GM12878 (cell line): ENCODE results near the gene ZKSCAN1. TPM values are rescaled to one million over a fixed set of nuclear protein-coding genes. Genes with fewer than 3 reads are reported as not detected.

Experiments used
- ASH2L ChIP-seq: fragments of 300-600, 200-600 bp; sonication (generic); IDR thresholded peaks from 2 replicates; pipeline ENCODE4 v1.6.1; 2017; ENCODE audit warnings: low read depth, mild to moderate bottlenecking, borderline replicate concordance
- BHLHE40 ChIP-seq, 2 experiments: fragments of 450-650 bp in 1 of 2; IDR thresholded peaks; 2 replicates each; pipeline ENCODE4 v1.6.1; 2011 to 2017; ENCODE audit warnings: low read depth in 2 of 2, borderline replicate concordance in 1 of 2, improper control_type of control experiment in 1 of 2, low read length in 1 of 2, mild to moderate bottlenecking in 1 of 2
- CHD1 ChIP-seq: IDR thresholded peaks from 2 replicates; pipeline ENCODE4 v1.6.1; 2012; ENCODE audit warnings: low read depth, low read length, improper control_type of control experiment
- CREM ChIP-seq: IDR thresholded peaks from 2 replicates; pipeline ENCODE4 v1.6.1; 2014; ENCODE audit warnings: antibody characterized with exemption, low read depth
- E2F4 ChIP-seq: IDR thresholded peaks from 2 replicates; pipeline ENCODE4 v1.6.1; 2012; ENCODE audit warnings: low read depth, low read length, improper control_type of control experiment
- E2F8 ChIP-seq: fragments of 450-650 bp; IDR thresholded peaks from 2 replicates; pipeline ENCODE4 v1.6.1; 2018; ENCODE audit warnings: mild to moderate bottlenecking, low read depth, moderate library complexity; ENCODE audit not compliant: partially characterized antibody
- EGR1 ChIP-seq, 2 experiments: IDR thresholded peaks; 1 replicate in 1 of 2; 2 replicates in 1 of 2; pipeline ENCODE4 v1.6.1; 2011 to 2012; ENCODE audit warnings: low read depth in 2 of 2, low read length in 2 of 2, borderline replicate concordance in 1 of 2, mild to moderate bottlenecking in 1 of 2, moderate library complexity in 1 of 2
- FOXK2 ChIP-seq: fragments of 450-650 bp; IDR thresholded peaks from 2 replicates; pipeline ENCODE4 v1.6.1; 2017; ENCODE audit warnings: mild to moderate bottlenecking, moderate library complexity
- IKZF2 ChIP-seq, 2 experiments: fragments of 450-650 bp; IDR thresholded peaks; 2 replicates each; pipeline ENCODE4 v1.6.1; 2017; ENCODE audit warnings: mild to moderate bottlenecking in 2 of 2, moderate library complexity in 2 of 2
- JUND ChIP-seq: IDR thresholded peaks from 2 replicates; pipeline ENCODE4 v1.6.1; 2012; ENCODE audit warnings: low read depth, mild to moderate bottlenecking, low read length, improper control_type of control experiment, moderate library complexity
- KLF5 ChIP-seq: fragments of 450-650 bp; IDR thresholded peaks from 2 replicates; pipeline ENCODE4 v1.6.1; 2014; ENCODE audit warnings: mild to moderate bottlenecking; ENCODE audit not compliant: partially characterized antibody
- LARP7 ChIP-seq: fragments of 450-650 bp; IDR thresholded peaks from 2 replicates; pipeline ENCODE4 v1.6.1; 2017; ENCODE audit warnings: mild to moderate bottlenecking
- NR2C2 ChIP-seq: IDR thresholded peaks from 2 replicates; pipeline ENCODE4 v1.6.1; 2011; ENCODE audit warnings: borderline replicate concordance, low read depth; ENCODE audit not compliant: control insufficient read depth, insufficient read length
- PKNOX1 ChIP-seq: fragments of 450-650 bp; IDR thresholded peaks from 2 replicates; pipeline ENCODE4 v1.6.1; 2016; ENCODE audit warnings: mild to moderate bottlenecking
- POLR2AphosphoS2 ChIP-seq: IDR thresholded peaks from 2 replicates; pipeline ENCODE4 v1.6.1; 2011; ENCODE audit warnings: low read depth, mild to moderate bottlenecking, low read length, improper control_type of control experiment, moderate library complexity
- RAD51 ChIP-seq: fragments of 450-650 bp; IDR thresholded peaks from 2 replicates; pipeline ENCODE4 v1.6.1; 2016; ENCODE audit warnings: moderate library complexity, mild to moderate bottlenecking, inconsistent platforms
- RB1 ChIP-seq: fragments of 450-650 bp; formaldehyde crosslinking; IDR thresholded peaks from 2 replicates; pipeline ENCODE4 v1.6.1; 2017; ENCODE audit warnings: mild to moderate bottlenecking, borderline replicate concordance
- SMAD1 ChIP-seq: fragments of 450-650 bp; IDR thresholded peaks from 2 replicates; pipeline ENCODE4 v1.6.1; 2018; ENCODE audit warnings: mild to moderate bottlenecking, low read depth; ENCODE audit not compliant: partially characterized antibody
- TAF1 ChIP-seq: IDR thresholded peaks from 2 replicates; pipeline ENCODE4 v1.6.1; 2011; ENCODE audit warnings: mild to moderate bottlenecking, low read depth, low read length, borderline replicate concordance
- USF2 ChIP-seq: IDR thresholded peaks from 2 replicates; pipeline ENCODE4 v1.6.1; 2011; ENCODE audit warnings: low read depth, low read length, improper control_type of control experiment, borderline replicate concordance
- ZBED1 ChIP-seq: IDR thresholded peaks from 2 replicates; pipeline ENCODE4 v1.6.1; 2016; ENCODE audit warnings: borderline replicate concordance
- ZNF207 ChIP-seq: fragments of 450-650 bp; IDR thresholded peaks from 2 replicates; pipeline ENCODE4 v1.6.1; 2014; ENCODE audit warnings: antibody characterized with exemption, mild to moderate bottlenecking, borderline replicate concordance
- ZSCAN29 ChIP-seq: fragments of 450-650 bp; IDR thresholded peaks from 2 replicates; pipeline ENCODE4 v1.6.1; 2017; ENCODE audit warnings: mild to moderate bottlenecking, moderate library complexity
- polyA plus RNA-seq, 11 experiments: library from polyadenylated mRNA; depleted of rRNA in 4 of 11; unstranded in 6 of 11; stranded (reverse) in 5 of 11; fragments of >200 nt; fragmentation: Nextera tagmentation in 4 of 11; fragmentation: Illumina TruSeq in 1 of 11; extraction: Ambion mirVana in 4 of 11; extraction: Trizol in 1 of 11; gene quantifications; 1 replicate in 1 of 11; 2 replicates in 10 of 11; pipeline versions ENCODE4 v1.2.1 to v1.2.3, GENCODE V29; 2011 to 2016; ENCODE audit warnings: inconsistent platforms in 2 of 11, missing spikeins in 2 of 11, low read depth in 1 of 11
- total RNA-seq, 4 experiments: library from RNA; depleted of rRNA in 3 of 4; stranded (reverse); fragments of >200 nt in 3 of 4; fragmentation: Illumina TruSeq in 1 of 4; extraction: Trizol in 1 of 4; gene quantifications; 2 replicates each; pipeline versions ENCODE4 v1.2.1 to v1.2.3, GENCODE V29; 2013 to 2021

Gene ZKSCAN1
- total and polyA plus RNA-seq, 10 of the 15 experiments (the other 5 are each of a cell fraction or from before 2014, with no cell fraction given), result 3.2 to 34.4 (median 18.1) TPM

GRCh38 chr7:100049441-100050291, 34.3 kb downstream of the ZKSCAN1 start, which contains the start of gene ZSCAN21 (continued):
- TF ChIP-seq IKZF2 (IDR thresholded peaks at IDR 0.05), result no peak
- TF ChIP-seq TAF1, result peak; percentile 66; the same call in 1 of the 2 replicates
- no peak for TF ChIP-seq ZSCAN29
- TF ChIP-seq SMAD1, result peak; percentile 53
- TF ChIP-seq FOXK2, result no peak
- TF ChIP-seq E2F8, result peak; percentile 65
- TF ChIP-seq ZNF207, result peak; percentile 62; the same call in 1 of the 2 replicates
- peak; percentile 97 for TF ChIP-seq CREM
- TF ChIP-seq LARP7, result peak; percentile 34; the same call in 1 of the 2 replicates
- no peak for TF ChIP-seq CHD1
- no peak for TF ChIP-seq NR2C2
- TF ChIP-seq RB1, result peak; percentile 70; the same call in 1 of the 2 replicates
- no peak for TF ChIP-seq RAD51
- peak; percentile 44 for TF ChIP-seq KLF5
- TF ChIP-seq POLR2AphosphoS2, result peak; percentile 88
- TF ChIP-seq PKNOX1, result no peak
- TF ChIP-seq EGR1 (IDR thresholded peaks at IDR 0.05; ENCODE audit: borderline replicate concordance in 1 of 2, low read depth in 2 of 2, low read length in 2 of 2), result peak in 1 of 2 experiments; percentile 82; a peak in 2 of 3 replicates
- peak; percentile 91; the same call in 1 of the 2 replicates for TF ChIP-seq ASH2L
- TF ChIP-seq ZBED1, result no peak
- TF ChIP-seq BHLHE40 (IDR thresholded peaks at IDR 0.05; ENCODE audit: borderline replicate concordance in 1 of 2, low read depth in 2 of 2, low read length in 1 of 2), result peak in 1 of 2 experiments; percentile 35; a peak in 1 of 4 replicates
- TF ChIP-seq JUND, result no peak
- TF ChIP-seq E2F4, result no peak
- no peak for TF ChIP-seq USF2
